ENCODE measurements around the gene SEPTIN1.

SEPTIN1 gene

DNA sequence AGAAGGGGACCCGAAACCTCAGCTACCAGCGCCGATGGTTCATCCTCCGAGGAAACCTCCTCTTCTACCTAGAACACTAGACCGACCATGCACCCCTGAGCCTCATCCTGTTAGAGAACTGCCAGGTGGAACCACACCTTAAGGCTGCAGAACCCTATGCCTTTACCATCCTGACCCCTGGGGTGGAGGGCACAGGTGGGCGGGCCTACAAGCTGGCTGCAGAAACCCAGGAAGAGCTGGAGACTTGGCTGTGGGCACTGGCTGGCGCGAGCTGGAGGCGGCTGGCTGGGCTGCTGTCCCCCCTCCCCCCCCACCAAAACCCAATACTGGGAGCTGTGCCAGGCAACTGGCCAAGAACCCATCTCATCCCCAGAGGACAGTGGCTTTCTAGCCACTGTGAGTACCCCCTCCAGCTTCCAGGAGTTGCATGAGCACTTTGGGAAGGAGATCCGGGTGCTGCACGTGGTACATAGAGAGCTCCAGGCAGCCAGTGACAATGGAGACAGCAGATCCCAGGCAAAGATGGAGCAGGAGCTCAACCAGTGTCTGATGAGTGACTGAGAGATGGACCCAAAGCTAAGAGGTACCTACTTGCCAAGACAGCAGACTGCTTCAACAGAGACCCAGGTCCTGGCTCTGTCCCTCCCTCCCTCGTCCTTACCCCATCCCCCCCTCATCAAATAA, 25.8 kb downstream of the SEPTIN1 start (continued):
- TF ChIP-seq ZNF202 (tag by site-specific recombination; IDR thresholded peaks at IDR 0.05; ENCODE audit: borderline replicate concordance) = no peak
- TF ChIP-seq ZNF24 (tag by site-specific recombination; IDR thresholded peaks at IDR 0.05) = no peak; the same call in 1 of the 2 replicates
- TF ChIP-seq MEIS1 (CRISPR knock-in tag; IDR thresholded peaks at IDR 0.05; ENCODE audit: borderline replicate concordance) = no peak
- TF ChIP-seq ZNF654 (tag by site-specific recombination; IDR thresholded peaks at IDR 0.05; ENCODE audit: low read depth) = no peak
- TF ChIP-seq ZNF626 (tag by site-specific recombination; IDR thresholded peaks at IDR 0.05) = no peak
- no peak for TF ChIP-seq ZNF211 (tag by site-specific recombination; IDR thresholded peaks at IDR 0.05; ENCODE audit: low read depth)
- TF ChIP-seq HOXC10 (CRISPR knock-in tag; IDR thresholded peaks at IDR 0.05) = no peak
- TF ChIP-seq, protein P1, sequence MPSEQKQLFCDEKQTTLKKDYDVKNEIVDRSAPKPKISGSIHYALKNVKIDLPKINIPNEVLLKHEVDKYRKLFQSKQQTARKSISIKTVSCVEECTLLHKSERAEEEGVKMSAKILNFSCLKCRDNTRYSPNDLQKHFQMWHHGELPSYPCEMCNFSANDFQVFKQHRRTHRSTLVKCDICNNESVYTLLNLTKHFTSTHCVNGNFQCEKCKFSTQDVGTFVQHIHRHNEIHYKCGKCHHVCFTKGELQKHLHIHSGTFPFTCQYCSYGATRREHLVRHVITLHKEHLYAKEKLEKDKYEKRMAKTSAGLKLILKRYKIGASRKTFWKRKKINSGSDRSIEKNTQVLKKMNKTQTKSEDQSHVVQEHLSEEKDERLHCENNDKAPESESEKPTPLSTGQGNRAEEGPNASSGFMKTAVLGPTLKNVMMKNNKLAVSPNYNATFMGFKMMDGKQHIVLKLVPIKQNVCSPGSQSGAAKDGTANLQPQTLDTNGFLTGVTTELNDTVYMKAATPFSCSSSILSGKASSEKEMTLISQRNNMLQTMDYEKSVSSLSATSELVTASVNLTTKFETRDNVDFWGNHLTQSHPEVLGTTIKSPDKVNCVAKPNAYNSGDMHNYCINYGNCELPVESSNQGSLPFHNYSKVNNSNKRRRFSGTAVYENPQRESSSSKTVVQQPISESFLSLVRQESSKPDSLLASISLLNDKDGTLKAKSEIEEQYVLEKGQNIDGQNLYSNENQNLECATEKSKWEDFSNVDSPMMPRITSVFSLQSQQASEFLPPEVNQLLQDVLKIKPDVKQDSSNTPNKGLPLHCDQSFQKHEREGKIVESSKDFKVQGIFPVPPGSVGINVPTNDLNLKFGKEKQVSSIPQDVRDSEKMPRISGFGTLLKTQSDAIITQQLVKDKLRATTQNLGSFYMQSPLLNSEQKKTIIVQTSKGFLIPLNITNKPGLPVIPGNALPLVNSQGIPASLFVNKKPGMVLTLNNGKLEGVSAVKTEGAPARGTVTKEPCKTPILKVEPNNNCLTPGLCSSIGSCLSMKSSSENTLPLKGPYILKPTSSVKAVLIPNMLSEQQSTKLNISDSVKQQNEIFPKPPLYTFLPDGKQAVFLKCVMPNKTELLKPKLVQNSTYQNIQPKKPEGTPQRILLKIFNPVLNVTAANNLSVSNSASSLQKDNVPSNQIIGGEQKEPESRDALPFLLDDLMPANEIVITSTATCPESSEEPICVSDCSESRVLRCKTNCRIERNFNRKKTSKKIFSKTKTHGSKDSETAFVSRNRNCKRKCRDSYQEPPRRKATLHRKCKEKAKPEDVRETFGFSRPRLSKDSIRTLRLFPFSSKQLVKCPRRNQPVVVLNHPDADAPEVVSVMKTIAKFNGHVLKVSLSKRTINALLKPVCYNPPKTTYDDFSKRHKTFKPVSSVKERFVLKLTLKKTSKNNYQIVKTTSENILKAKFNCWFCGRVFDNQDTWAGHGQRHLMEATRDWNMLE (tag by site-specific recombination; conservative IDR thresholded peaks at IDR 0.05; ENCODE audit: low read depth) = no peak
- TF ChIP-seq, protein P2, sequence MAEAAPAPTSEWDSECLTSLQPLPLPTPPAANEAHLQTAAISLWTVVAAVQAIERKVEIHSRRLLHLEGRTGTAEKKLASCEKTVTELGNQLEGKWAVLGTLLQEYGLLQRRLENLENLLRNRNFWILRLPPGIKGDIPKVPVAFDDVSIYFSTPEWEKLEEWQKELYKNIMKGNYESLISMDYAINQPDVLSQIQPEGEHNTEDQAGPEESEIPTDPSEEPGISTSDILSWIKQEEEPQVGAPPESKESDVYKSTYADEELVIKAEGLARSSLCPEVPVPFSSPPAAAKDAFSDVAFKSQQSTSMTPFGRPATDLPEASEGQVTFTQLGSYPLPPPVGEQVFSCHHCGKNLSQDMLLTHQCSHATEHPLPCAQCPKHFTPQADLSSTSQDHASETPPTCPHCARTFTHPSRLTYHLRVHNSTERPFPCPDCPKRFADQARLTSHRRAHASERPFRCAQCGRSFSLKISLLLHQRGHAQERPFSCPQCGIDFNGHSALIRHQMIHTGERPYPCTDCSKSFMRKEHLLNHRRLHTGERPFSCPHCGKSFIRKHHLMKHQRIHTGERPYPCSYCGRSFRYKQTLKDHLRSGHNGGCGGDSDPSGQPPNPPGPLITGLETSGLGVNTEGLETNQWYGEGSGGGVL (tag by site-specific recombination; IDR thresholded peaks at IDR 0.05) = peak; percentile 75
- no peak for TF ChIP-seq PRDM1 (tag by site-specific recombination; IDR thresholded peaks at IDR 0.05)
- no peak for TF ChIP-seq ZBTB8A (tag by site-specific recombination; IDR thresholded peaks at IDR 0.05)
- peak; percentile 56; the same call in 1 of the 2 replicates for TF ChIP-seq SCRT2 (tag by site-specific recombination; IDR thresholded peaks at IDR 0.05)
- TF ChIP-seq ZNF16 (tag by site-specific recombination; IDR thresholded peaks at IDR 0.05; ENCODE audit: low read depth) = no peak
- TF ChIP-seq, protein P3, sequence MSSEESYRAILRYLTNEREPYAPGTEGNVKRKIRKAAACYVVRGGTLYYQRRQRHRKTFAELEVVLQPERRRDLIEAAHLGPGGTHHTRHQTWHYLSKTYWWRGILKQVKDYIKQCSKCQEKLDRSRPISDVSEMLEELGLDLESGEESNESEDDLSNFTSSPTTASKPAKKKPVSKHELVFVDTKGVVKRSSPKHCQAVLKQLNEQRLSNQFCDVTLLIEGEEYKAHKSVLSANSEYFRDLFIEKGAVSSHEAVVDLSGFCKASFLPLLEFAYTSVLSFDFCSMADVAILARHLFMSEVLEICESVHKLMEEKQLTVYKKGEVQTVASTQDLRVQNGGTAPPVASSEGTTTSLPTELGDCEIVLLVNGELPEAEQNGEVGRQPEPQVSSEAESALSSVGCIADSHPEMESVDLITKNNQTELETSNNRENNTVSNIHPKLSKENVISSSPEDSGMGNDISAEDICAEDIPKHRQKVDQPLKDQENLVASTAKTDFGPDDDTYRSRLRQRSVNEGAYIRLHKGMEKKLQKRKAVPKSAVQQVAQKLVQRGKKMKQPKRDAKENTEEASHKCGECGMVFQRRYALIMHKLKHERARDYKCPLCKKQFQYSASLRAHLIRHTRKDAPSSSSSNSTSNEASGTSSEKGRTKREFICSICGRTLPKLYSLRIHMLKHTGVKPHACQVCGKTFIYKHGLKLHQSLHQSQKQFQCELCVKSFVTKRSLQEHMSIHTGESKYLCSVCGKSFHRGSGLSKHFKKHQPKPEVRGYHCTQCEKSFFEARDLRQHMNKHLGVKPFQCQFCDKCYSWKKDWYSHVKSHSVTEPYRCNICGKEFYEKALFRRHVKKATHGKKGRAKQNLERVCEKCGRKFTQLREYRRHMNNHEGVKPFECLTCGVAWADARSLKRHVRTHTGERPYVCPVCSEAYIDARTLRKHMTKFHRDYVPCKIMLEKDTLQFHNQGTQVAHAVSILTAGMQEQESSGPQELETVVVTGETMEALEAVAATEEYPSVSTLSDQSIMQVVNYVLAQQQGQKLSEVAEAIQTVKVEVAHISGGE (tag by site-specific recombination; conservative IDR thresholded peaks at IDR 0.05; ENCODE audit: low read depth) = no peak
- no peak for TF ChIP-seq ZNF596 (tag by site-specific recombination; IDR thresholded peaks at IDR 0.05)
- no peak for TF ChIP-seq ZNF670 (tag by site-specific recombination; IDR thresholded peaks at IDR 0.05; ENCODE audit: low read depth)

DNA sequence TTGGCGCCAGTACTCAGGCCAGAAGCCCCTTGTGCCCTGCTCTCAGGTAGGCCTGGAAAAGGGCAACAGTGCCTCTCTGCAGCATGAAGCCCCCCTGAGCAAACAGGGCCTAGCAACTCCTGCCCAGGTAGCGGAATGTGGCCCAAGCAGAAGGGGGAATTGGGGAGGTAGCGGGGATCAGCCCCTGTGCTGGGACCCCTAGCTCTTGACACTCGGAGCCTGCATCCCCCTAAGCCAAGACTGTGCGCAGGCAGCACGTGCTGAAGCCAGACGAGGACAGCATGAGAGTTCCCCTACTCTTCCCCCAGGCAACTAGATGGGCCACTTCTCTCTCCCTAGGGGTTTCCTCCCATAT, 26.4 kb downstream of the SEPTIN1 start:
- ChIA-PET CTCF (interaction anchor here (0.7 to 1.1 kb wide), 4 partner anchors 11 to 54 kb away, joined by 3 to 7 read pairs (median 4); no protein-coding TSS in a partner anchor), POLR2A (interaction anchor here (0.7 to 4.5 kb wide), 9 partner anchors 9 to 216 kb away, joined by 3 to 60 read pairs (median 6); partner anchors contain the start of genes TBC1D10B, ZNF48 and ZNF771)
- Histone ChIP-seq H3K4me3 (ENCODE audit: low read depth, low read length) (peak overlapping the region; percentile 48), H3K4me1 (ENCODE audit: control insufficient read depth, insufficient read depth, low read length) (no peaks in the 10 kb centered on the region), H3K27ac (ENCODE audit: extremely low read depth, low read depth, low read length) (peak overlapping the region; percentile 72), H3K36me3 (ENCODE audit: control insufficient read depth in 2 of 2, insufficient read depth in 1 of 2, low read length in 2 of 2) (peaks cover 3 to 79% of the 10 kb centered on the region in 2 experiments; a peak in 2 of 3 replicates), H3K9me3 (ENCODE audit: control insufficient read depth, insufficient read depth, low read depth, low read length) (no peaks in the 10 kb centered on the region)
- no peak for TF ChIP-seq ZNF324 (tag by site-specific recombination; IDR thresholded peaks at IDR 0.05)
- no peak for TF ChIP-seq GLIS1 (tag by site-specific recombination; IDR thresholded peaks at IDR 0.05)
- TF ChIP-seq ZBTB8A (tag by site-specific recombination; IDR thresholded peaks at IDR 0.05) = peak; percentile 76
- TF ChIP-seq MZF1 (tag by site-specific recombination; IDR thresholded peaks at IDR 0.05; ENCODE audit: borderline replicate concordance) = no peak; the same call in none of the 2 replicates
- peak; percentile 51 for TF ChIP-seq ZNF335 (tag by site-specific recombination; conservative IDR thresholded peaks at IDR 0.05)
- TF ChIP-seq ZNF274 (IDR thresholded peaks at IDR 0.05; ENCODE audit: low read length) = no peak
- TF ChIP-seq ZNF274 (tag by site-specific recombination; IDR thresholded peaks at IDR 0.05; ENCODE audit: borderline replicate concordance) = no peak
- TF ChIP-seq ZNF248 (tag by site-specific recombination; IDR thresholded peaks at IDR 0.05) = no peak
- no peak for TF ChIP-seq ZNF624 (tag by site-specific recombination; IDR thresholded peaks at IDR 0.05)
- no peak for TF ChIP-seq ZNF292 (tag by site-specific recombination; IDR thresholded peaks at IDR 0.05; ENCODE audit: borderline replicate concordance, low read depth)
- TF ChIP-seq ZNF132 (tag by site-specific recombination; IDR thresholded peaks at IDR 0.05; ENCODE audit: borderline replicate concordance) = no peak

Measured in HEK293 (cell line).